SK-N-SH treated with all-trans-retinoic acid at 6 μM for 48 hours (cell line): ENCODE measurements around the gene ACOX3.

Source experiments
- ATAC-seq: fragments of 200-7000 bp; cut with Tn5 transposase; 3 replicates; pipeline ENCODE4 v1.9.1; 2020; ENCODE audit warnings: mild to moderate bottlenecking, moderate library complexity
- ARNTL ChIP-seq: fragments of 450-650 bp; formaldehyde crosslinking; IDR thresholded peaks from 2 replicates; pipeline ENCODE4 v1.5.0; 2020; ENCODE audit warnings: low read depth, mild to moderate bottlenecking, moderate library complexity, borderline replicate concordance
- BACH2 ChIP-seq: fragments of 250-450 bp; sonication (Bioruptor Pico); IDR thresholded peaks from 2 replicates; pipeline ENCODE4 v1.9.0; 2021; ENCODE audit warnings: mild to moderate bottlenecking, borderline replicate concordance
- CSDC2 ChIP-seq: fragments of 250-450 bp; sonication (Bioruptor Pico); IDR thresholded peaks from 2 replicates; pipeline ENCODE4 v1.5.0; 2020; ENCODE audit warnings: mild to moderate bottlenecking, moderate library complexity
- CSRNP3 ChIP-seq: fragments of 250-450 bp; sonication (Bioruptor Pico); IDR thresholded peaks from 2 replicates; pipeline ENCODE4 v1.5.1; 2021; ENCODE audit warnings: mild to moderate bottlenecking, moderate library complexity
- ESRRG ChIP-seq: fragments of 250-450 bp; sonication (Bioruptor Pico); IDR thresholded peaks from 2 replicates; pipeline ENCODE4 v1.6.1; 2021; ENCODE audit warnings: mild to moderate bottlenecking
- GLIS3 ChIP-seq: fragments of 250-450 bp; sonication (Bioruptor Pico); IDR thresholded peaks from 2 replicates; pipeline ENCODE4 v1.5.0; 2020; ENCODE audit warnings: mild to moderate bottlenecking, moderate library complexity
- OSR1 ChIP-seq: fragments of 250-450 bp; sonication (Bioruptor Pico); IDR thresholded peaks from 2 replicates; pipeline ENCODE4 v1.8.0; 2022; ENCODE audit warnings: moderate library complexity, mild to moderate bottlenecking, inconsistent platforms
- PATZ1 ChIP-seq: fragments of 250-450 bp; sonication (Bioruptor Pico); IDR thresholded peaks from 2 replicates; pipeline ENCODE4 v1.8.0; 2020; ENCODE audit warnings: mild to moderate bottlenecking, moderate library complexity, borderline replicate concordance
- RARB ChIP-seq: fragments of 250-450 bp; sonication (Bioruptor Pico); IDR thresholded peaks from 2 replicates; pipeline ENCODE4 v1.8.0; 2021; ENCODE audit warnings: mild to moderate bottlenecking, moderate library complexity
- SNAI2 ChIP-seq: fragments of 250-450 bp; sonication (Bioruptor Pico); IDR thresholded peaks from 2 replicates; pipeline ENCODE4 v1.5.0; 2020; ENCODE audit warnings: mild to moderate bottlenecking, moderate library complexity
- TCF4 ChIP-seq: fragments of 250-450 bp; sonication (Bioruptor Pico); IDR thresholded peaks from 2 replicates; pipeline ENCODE4 v1.8.0; 2021; ENCODE audit warnings: mild to moderate bottlenecking, moderate library complexity, borderline replicate concordance
- TOX ChIP-seq: fragments of 250-450 bp; sonication (Bioruptor Pico); IDR thresholded peaks from 2 replicates; pipeline ENCODE4 v1.8.0; 2021; ENCODE audit warnings: mild to moderate bottlenecking, moderate library complexity, borderline replicate concordance
- TSHZ2 ChIP-seq: fragments of 250-450 bp; sonication (Bioruptor Pico); IDR thresholded peaks from 2 replicates; pipeline ENCODE4 v1.5.0; 2020; ENCODE audit warnings: mild to moderate bottlenecking, moderate library complexity
- ZC3H10 ChIP-seq: fragments of 250-450 bp; sonication (Bioruptor Pico); IDR thresholded peaks from 2 replicates; pipeline ENCODE4 v1.5.1; 2021; ENCODE audit warnings: mild to moderate bottlenecking, moderate library complexity
- ZFP3 ChIP-seq: fragments of 250-450 bp; sonication (Bioruptor Pico); IDR thresholded peaks from 2 replicates; pipeline ENCODE4 v1.5.0; 2020; ENCODE audit warnings: mild to moderate bottlenecking, moderate library complexity
- ZFP30 ChIP-seq: fragments of 450-650 bp; formaldehyde crosslinking; IDR thresholded peaks from 2 replicates; pipeline ENCODE4 v1.5.0; 2022; ENCODE audit warnings: mild to moderate bottlenecking, moderate library complexity
- ZNF565 ChIP-seq: fragments of 450-650 bp; formaldehyde crosslinking; conservative IDR thresholded peaks from 2 replicates; pipeline ENCODE4 v1.5.0; 2020; ENCODE audit warnings: low read depth, mild to moderate bottlenecking, moderate library complexity
- ZNF70 ChIP-seq: fragments of 450-650 bp; formaldehyde crosslinking; IDR thresholded peaks from 2 replicates; pipeline ENCODE4 v1.5.0; 2020; ENCODE audit warnings: mild to moderate bottlenecking, moderate library complexity
- ZNF8 ChIP-seq: fragments of 450-650 bp; formaldehyde crosslinking; IDR thresholded peaks from 2 replicates; pipeline ENCODE4 v1.5.0; 2020; ENCODE audit warnings: mild to moderate bottlenecking, moderate library complexity
- TF ChIP-seq, protein P1 (sequence below): fragments of 250-450 bp; sonication (Bioruptor Pico); IDR thresholded peaks from 2 replicates; pipeline ENCODE4 v1.5.1; 2020; ENCODE audit warnings: low read depth, mild to moderate bottlenecking, moderate library complexity

ACOX3 gene

DNA sequence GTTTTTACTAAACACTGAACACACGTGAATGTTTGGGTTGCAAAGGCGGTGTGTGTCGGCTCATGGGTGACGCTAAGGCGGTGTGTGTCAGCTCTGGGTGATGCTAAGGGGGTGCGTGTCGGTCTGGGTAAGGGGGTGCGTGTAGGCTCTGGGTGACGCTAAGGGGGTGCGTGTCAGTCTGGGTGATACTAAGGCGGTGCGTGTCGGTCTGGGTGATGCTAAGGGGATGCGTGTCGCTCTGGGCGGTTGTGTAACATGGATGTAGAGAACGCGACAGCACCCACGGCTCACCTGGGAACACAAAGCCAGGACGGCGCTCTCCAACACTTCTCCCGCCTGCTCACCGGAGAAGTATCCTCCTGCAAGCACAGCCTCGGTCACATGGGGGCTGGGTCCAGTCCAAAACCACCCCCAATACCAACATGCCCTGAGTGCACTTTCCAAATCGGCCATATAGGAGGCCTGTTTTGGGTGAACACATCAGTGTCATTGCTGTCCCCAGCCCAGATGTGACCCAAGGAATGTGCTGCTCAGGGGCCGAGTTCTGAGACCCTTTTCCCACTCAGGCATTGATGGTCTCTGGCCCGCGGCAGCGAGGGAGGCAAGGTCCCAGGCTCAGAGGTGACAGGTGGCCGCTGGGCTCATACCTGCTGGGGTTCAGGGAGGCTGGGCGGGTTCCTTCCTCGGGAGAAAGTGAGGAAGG, 67.1 kb downstream of the ACOX3 start:
- TF ChIP-seq ZNF70 (CRISPR knock-in tag) = no peak
- TF ChIP-seq ZNF8 (CRISPR knock-in tag) = no peak
- TF ChIP-seq PATZ1 (CRISPR knock-in tag) = no peak
- TF ChIP-seq SNAI2 (CRISPR knock-in tag) = no peak
- no peak for TF ChIP-seq TCF4
- TF ChIP-seq CSRNP3 (CRISPR knock-in tag) = no peak
- ATAC-seq = no peak

DNA sequence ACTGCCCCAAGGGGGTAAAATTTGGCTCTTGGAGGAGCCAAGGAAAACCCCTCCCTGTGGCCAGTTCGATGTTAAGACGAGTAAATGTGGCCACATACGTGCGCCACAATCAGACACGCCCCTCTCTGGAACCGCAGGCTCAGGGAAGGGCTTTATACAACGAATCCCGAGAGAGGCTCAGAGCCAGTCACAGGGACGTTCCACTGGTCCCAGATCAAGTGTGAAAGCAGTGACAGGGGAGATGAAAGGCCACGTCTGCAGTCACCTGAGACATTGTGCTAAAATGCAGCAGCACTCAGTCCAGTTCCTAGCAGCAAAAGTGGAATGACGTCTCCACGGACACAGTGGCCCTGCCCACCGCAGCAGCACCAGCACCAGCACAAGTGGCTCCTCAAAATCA, 68.0 kb downstream of the ACOX3 start:
- ATAC-seq = no peak
- TF ChIP-seq ESRRG = no peak
- TF ChIP-seq, all 23 proteins: peak for 0

- no peak for ATAC-seq
- TF ChIP-seq ESRRG = no peak
- TF ChIP-seq ZFP3 = no peak
- TF ChIP-seq, protein P1, sequence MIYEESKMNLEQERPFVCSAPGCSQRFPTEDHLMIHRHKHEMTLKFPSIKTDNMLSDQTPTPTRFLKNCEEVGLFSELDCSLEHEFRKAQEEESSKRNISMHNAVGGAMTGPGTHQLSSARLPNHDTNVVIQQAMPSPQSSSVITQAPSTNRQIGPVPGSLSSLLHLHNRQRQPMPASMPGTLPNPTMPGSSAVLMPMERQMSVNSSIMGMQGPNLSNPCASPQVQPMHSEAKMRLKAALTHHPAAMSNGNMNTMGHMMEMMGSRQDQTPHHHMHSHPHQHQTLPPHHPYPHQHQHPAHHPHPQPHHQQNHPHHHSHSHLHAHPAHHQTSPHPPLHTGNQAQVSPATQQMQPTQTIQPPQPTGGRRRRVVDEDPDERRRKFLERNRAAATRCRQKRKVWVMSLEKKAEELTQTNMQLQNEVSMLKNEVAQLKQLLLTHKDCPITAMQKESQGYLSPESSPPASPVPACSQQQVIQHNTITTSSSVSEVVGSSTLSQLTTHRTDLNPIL = no peak
- no peak for TF ChIP-seq CSRNP3 (CRISPR knock-in tag)
- no peak for TF ChIP-seq RARB
- no peak for TF ChIP-seq SNAI2 (CRISPR knock-in tag)
- TF ChIP-seq OSR1 = no peak
- no peak for TF ChIP-seq ZNF565 (CRISPR knock-in tag)
- no peak for TF ChIP-seq PATZ1 (CRISPR knock-in tag)
- no peak for TF ChIP-seq ZFP30 (CRISPR knock-in tag)
- TF ChIP-seq ZNF8 (CRISPR knock-in tag) = no peak
- TF ChIP-seq BACH2 (CRISPR knock-in tag) = no peak
- no peak for TF ChIP-seq TOX (CRISPR knock-in tag)
- no peak for TF ChIP-seq ZC3H10 (CRISPR knock-in tag)
- TF ChIP-seq ARNTL (CRISPR knock-in tag) = no peak
- TF ChIP-seq TCF4 = no peak
- no peak for TF ChIP-seq CSDC2 (CRISPR knock-in tag)
- no peak for TF ChIP-seq ZNF70 (CRISPR knock-in tag)
- no peak for TF ChIP-seq TSHZ2 (CRISPR knock-in tag)
- TF ChIP-seq GLIS3 (CRISPR knock-in tag) = no peak
These were observed 68.9 kb downstream of the ACOX3 start for GRCh38 chr4:8371596-8371995.
